ENCODE results near the gene GPR84. TPM values are rescaled to one million over a fixed set of nuclear protein-coding genes. Genes with fewer than 3 reads are reported as not detected.
A peak's percentile ranks its signal among the peaks of the same experiment; 100 is the strongest.

The GPR84 gene
- total RNA-seq (2021) (not detected in 2 replicates), Bru-seq, nascent RNA (percentile 15 among the genes with signal in this experiment), BruChase-seq, experiment 1, labeled RNA remaining after a 2-hour chase (percentile 7 among the genes with signal in this experiment), BruChase-seq, experiment 2, labeled RNA remaining after a 6-hour chase (percentile 17 among the genes with signal in this experiment)
- long read RNA-seq, result 0 reads

DNA sequence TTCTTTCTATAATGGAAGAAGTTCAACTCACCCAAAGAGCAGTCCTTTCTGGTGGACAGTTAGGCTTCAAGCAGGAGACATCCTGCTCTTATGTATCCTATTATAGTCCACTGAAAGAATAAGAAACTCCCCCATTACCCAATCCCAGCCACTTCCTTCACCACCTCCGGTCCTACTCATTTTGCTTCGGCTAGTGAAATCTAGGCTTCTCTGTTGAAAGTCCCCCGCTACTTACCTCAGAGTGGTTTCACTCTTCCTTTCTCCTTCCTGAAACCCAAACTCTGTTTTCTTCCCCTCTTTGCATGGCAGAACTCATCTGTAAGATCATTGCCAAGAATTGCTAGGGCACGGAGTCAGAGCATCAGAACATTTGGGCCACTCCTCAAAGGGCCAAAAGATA is at the start of gene GPR84:
GPR84 (minus strand) TSS at position 74 of the 400 bp plus-strand sequence. CDS start 635 bp downstream, outside the sequence.
- CTCF ChIA-PET, result no interaction called here
- intact Hi-C loops (cut with micrococcal nuclease; ENCODE audit: unreplicated experiment), result loop anchor here (10.0 kb wide), 1 partner anchor 110 kb away; no protein-coding TSS in a partner anchor
- TF ChIP-seq, protein P1, sequence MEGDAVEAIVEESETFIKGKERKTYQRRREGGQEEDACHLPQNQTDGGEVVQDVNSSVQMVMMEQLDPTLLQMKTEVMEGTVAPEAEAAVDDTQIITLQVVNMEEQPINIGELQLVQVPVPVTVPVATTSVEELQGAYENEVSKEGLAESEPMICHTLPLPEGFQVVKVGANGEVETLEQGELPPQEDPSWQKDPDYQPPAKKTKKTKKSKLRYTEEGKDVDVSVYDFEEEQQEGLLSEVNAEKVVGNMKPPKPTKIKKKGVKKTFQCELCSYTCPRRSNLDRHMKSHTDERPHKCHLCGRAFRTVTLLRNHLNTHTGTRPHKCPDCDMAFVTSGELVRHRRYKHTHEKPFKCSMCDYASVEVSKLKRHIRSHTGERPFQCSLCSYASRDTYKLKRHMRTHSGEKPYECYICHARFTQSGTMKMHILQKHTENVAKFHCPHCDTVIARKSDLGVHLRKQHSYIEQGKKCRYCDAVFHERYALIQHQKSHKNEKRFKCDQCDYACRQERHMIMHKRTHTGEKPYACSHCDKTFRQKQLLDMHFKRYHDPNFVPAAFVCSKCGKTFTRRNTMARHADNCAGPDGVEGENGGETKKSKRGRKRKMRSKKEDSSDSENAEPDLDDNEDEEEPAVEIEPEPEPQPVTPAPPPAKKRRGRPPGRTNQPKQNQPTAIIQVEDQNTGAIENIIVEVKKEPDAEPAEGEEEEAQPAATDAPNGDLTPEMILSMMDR (conservative IDR thresholded peaks at IDR 0.05), result no peak
- no peak for TF ChIP-seq EZH2 (IDR thresholded peaks at IDR 0.05; ENCODE audit: low read depth)

DNA sequence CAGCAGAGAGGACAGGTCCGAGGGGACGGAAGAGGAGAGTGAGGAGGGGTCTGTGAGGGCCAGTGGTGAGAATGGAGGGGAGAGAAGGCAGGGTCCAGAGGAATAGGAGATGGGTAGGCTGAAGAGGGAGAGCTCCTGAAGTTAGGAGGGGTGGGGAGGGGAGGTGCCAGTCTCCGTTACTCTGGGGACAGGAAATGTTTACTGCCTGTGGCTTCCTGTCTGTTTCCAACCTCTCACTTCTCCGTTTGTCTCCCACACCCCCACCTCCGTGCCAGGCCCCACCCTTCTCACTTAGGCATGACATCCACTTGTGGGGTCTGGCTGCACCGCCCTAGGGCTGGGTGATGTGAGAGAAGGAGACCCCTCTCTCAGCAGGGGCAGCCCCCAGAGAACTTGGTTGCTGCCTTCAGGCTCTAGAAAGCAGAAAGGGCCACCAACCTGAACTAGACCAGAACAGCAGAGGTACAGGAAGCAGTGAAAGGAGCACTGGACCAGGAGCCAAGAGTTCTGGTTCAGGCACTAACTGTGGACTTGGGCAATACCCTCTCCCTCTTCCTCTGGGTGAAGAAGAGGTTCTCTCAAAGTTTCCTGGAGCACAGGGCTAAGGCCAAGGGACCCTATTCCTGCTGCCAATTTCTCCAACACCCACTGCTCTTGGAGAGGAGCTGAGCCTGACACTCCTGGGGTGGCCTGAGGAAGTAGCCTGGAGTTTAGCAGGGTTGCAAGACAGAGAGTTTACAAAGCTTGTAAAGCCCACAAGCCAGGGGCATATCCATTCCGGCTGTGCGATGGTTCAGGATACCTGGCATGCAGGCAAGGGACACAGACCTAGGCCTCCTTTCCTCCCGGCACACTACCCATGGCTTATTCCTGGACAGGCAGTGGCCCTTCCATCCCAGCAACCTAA is 49.3 kb upstream of the GPR84 start:
- peaks cover 24% of the 10 kb centered on the region; the same call in 1 of the 2 replicates for H3K4me1 ChIP-seq (replicated peaks; ENCODE audit: insufficient read depth)
- no peaks in the 10 kb centered on the region for H3K9me3 ChIP-seq (ENCODE audit: insufficient read depth, low read depth)
- H3K36me3 ChIP-seq (ENCODE audit: low read depth), result no peaks in the 10 kb centered on the region
- DNase-seq, result no peak
- ChIA-PET CTCF (interaction anchor here (0.6 to 2.2 kb wide), 3 partner anchors 14 to 34 kb away, joined by 4 to 8 read pairs (median 6); no protein-coding TSS in a partner anchor), POLR2A (ENCODE audit: unreplicated experiment) (no interaction called here)
- H3K27ac ChIP-seq, result no peak overlapping the region
- H4K20me1 ChIP-seq (ENCODE audit: insufficient read depth), result no peaks in the 10 kb centered on the region
- H3F3A ChIP-seq (ENCODE audit: insufficient read depth, low read depth), result peaks cover 26% of the 10 kb centered on the region
- intact Hi-C loops (cut with micrococcal nuclease; ENCODE audit: unreplicated experiment), result no loop called here
- BruUV-seq (replicated peaks), result no TSS peak
- no peaks in the 10 kb centered on the region for H3K9me2 ChIP-seq (ENCODE audit: insufficient read depth)
- H3K4me2 ChIP-seq, result no peak overlapping the region
- no peak overlapping the region for H2AFZ ChIP-seq
- TF ChIP-seq, protein P1 (conservative IDR thresholded peaks at IDR 0.05), result no peak
- no peak for TF ChIP-seq EZH2 (IDR thresholded peaks at IDR 0.05; ENCODE audit: low read depth)
- peaks cover 40% of the 10 kb centered on the region for H3K79me2 ChIP-seq (ENCODE audit: low read depth)
- H3K27me3 ChIP-seq (ENCODE audit: insufficient read depth, low read depth), result no peaks in the 10 kb centered on the region
- H3K4me3 ChIP-seq, result no peak overlapping the region

More for the DNA sequence above, at the start of gene GPR84:
- H3F3A ChIP-seq (ENCODE audit: insufficient read depth, low read depth), result peaks cover 18% of the 10 kb centered on the region; the same call in 1 of the 2 replicates
- H4K20me1 ChIP-seq (ENCODE audit: insufficient read depth), result no peaks in the 10 kb centered on the region
- H3K36me3 ChIP-seq (ENCODE audit: low read depth), result no peaks in the 10 kb centered on the region
- no peak within 1 kb of the TSS for H2AFZ ChIP-seq
- H3K4me2 ChIP-seq, result no peak within 1 kb of the TSS
- no peaks in the 10 kb centered on the region for H3K79me2 ChIP-seq (ENCODE audit: low read depth)
- H3K4me3 ChIP-seq, result no peak within 1 kb of the TSS
- no peak for DNase-seq
- no peak within 1 kb of the TSS for H3K27ac ChIP-seq
- no TSS peak for BruUV-seq (replicated peaks)
- no peaks in the 10 kb centered on the region for H3K9me2 ChIP-seq (ENCODE audit: insufficient read depth)
- H3K27me3 ChIP-seq (ENCODE audit: insufficient read depth, low read depth), result no peaks in the 10 kb centered on the region
- peaks cover 19% of the 10 kb centered on the region for H3K4me1 ChIP-seq (replicated peaks; ENCODE audit: insufficient read depth)
- POLR2A ChIA-PET (ENCODE audit: unreplicated experiment), result no interaction called here
- H3K9me3 ChIP-seq (ENCODE audit: insufficient read depth, low read depth), result no peaks in the 10 kb centered on the region

GRCh38 chr12:54412786-54413185 is 48.5 kb upstream of the GPR84 start:
- Histone ChIP-seq H3K9me2 (ENCODE audit: insufficient read depth) (no peaks in the 10 kb centered on the region), H2AFZ (no peak overlapping the region), H3F3A (ENCODE audit: insufficient read depth, low read depth) (peaks cover 26% of the 10 kb centered on the region), H3K27me3 (ENCODE audit: insufficient read depth, low read depth) (no peaks in the 10 kb centered on the region), H3K27ac (no peak overlapping the region), H3K4me3 (no peak overlapping the region), H3K79me2 (ENCODE audit: low read depth) (peaks cover 33% of the 10 kb centered on the region), H3K36me3 (ENCODE audit: low read depth) (no peaks in the 10 kb centered on the region), H3K4me2 (no peak overlapping the region), H3K4me1 (replicated peaks; ENCODE audit: insufficient read depth) (peaks cover 21% of the 10 kb centered on the region; the same call in 1 of the 2 replicates), H4K20me1 (ENCODE audit: insufficient read depth) (no peaks in the 10 kb centered on the region), H3K9me3 (ENCODE audit: insufficient read depth, low read depth) (no peaks in the 10 kb centered on the region)
- no TSS peak for BruUV-seq (replicated peaks)
- ChIA-PET CTCF (interaction anchor here (1.2 to 2.2 kb wide), 2 partner anchors 13 to 33 kb away, joined by 6 to 8 read pairs; no protein-coding TSS in a partner anchor), POLR2A (ENCODE audit: unreplicated experiment) (no interaction called here)
- TF ChIP-seq, protein P1 (conservative IDR thresholded peaks at IDR 0.05), result no peak
- TF ChIP-seq EZH2 (IDR thresholded peaks at IDR 0.05; ENCODE audit: low read depth), result no peak
- intact Hi-C loops (cut with micrococcal nuclease; ENCODE audit: unreplicated experiment), result no loop called here
- no peak for DNase-seq

Data from PC-9 (cell line).